ENCODE data around the gene AMBRA1. TPM values are rescaled to one million over a fixed set of nuclear protein-coding genes. Genes with fewer than 3 reads are reported as not detected.
"Not testable (repeated sequence)": the region's sequence is repeated elsewhere in the genome, so short reads cannot be mapped to it uniquely, and the experiment has no call there.

The AMBRA1 gene
- polyA plus RNA-seq, 2 of the 4 experiments (the other 2 are of a cell fraction), result 11.5 to 13.4 TPM

DNA sequence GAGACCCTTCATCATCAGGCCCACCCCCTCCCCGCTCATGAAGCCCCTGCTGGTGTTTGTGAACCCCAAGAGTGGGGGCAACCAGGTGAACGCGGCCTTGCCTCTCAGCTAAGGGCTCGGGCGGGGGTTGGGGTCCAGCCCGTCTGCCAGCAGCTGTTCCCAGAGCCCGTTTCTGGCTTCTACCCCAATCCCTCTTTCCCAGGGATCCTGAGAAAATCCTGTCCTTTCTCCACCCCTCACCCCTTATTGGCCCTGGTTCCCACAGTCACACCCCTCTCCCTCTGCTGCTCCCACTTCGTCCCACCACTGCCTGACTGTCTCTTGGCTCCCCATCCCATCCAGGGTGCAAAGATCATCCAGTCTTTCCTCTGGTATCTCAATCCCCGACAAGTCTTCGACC is 221.7 kb downstream of the AMBRA1 start:
- no peak overlapping the region for H3K4me3 ChIP-seq
- ATAC-seq, result no peak
- no peak overlapping the region for H3K4me2 ChIP-seq
- H3K9me3 ChIP-seq, result no peaks in the 10 kb centered on the region
- no peak for DNase-seq (ENCODE audit: low read depth in 1 of 2, low spot score in 1 of 2)
- 84% methylated on average over 10 of the region's 10 CpGs for WGBS (ENCODE audit: missing lambda C conversion rate)
- no peak for FAIRE-seq
- POLR2A ChIA-PET, result no interaction called here
- CTCF ChIA-PET, result interaction anchor here (1.0 to 19.6 kb wide), 4 partner anchors 18 to 150 kb away, joined by 3 to 325 read pairs (median 112); partner anchors contain the start of genes CHRM4 and DGKZ
- TF ChIP-seq, protein P1, sequence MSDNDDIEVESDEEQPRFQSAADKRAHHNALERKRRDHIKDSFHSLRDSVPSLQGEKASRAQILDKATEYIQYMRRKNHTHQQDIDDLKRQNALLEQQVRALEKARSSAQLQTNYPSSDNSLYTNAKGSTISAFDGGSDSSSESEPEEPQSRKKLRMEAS (IDR thresholded peaks at IDR 0.05), result no peak
- TF ChIP-seq, protein P2, sequence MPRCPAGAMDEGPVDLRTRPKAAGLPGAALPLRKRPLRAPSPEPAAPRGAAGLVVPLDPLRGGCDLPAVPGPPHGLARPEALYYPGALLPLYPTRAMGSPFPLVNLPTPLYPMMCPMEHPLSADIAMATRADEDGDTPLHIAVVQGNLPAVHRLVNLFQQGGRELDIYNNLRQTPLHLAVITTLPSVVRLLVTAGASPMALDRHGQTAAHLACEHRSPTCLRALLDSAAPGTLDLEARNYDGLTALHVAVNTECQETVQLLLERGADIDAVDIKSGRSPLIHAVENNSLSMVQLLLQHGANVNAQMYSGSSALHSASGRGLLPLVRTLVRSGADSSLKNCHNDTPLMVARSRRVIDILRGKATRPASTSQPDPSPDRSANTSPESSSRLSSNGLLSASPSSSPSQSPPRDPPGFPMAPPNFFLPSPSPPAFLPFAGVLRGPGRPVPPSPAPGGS (IDR thresholded peaks at IDR 0.05), result no peak
- TF ChIP-seq, protein P3, sequence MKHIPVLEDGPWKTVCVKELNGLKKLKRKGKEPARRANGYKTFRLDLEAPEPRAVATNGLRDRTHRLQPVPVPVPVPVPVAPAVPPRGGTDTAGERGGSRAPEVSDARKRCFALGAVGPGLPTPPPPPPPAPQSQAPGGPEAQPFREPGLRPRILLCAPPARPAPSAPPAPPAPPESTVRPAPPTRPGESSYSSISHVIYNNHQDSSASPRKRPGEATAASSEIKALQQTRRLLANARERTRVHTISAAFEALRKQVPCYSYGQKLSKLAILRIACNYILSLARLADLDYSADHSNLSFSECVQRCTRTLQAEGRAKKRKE (CRISPR knock-in tag; IDR thresholded peaks at IDR 0.05; ENCODE audit: low read depth), result no peak
- TF ChIP-seq FOSB (CRISPR knock-in tag; IDR thresholded peaks at IDR 0.05) (no peak), JUN (IDR thresholded peaks at IDR 0.05) (no peak), ZFP36 (IDR thresholded peaks at IDR 0.05; ENCODE audit: borderline replicate concordance, partially characterized antibody) (no peak), HOXB5 (CRISPR knock-in tag; IDR thresholded peaks at IDR 0.05) (no peak), MAFK (IDR thresholded peaks at IDR 0.05; ENCODE audit: partially characterized antibody) (no peak), MAZ (IDR thresholded peaks at IDR 0.05; ENCODE audit: borderline replicate concordance, low read depth, low read length) (no peak), EHF (CRISPR knock-in tag; IDR thresholded peaks at IDR 0.05) (no peak), FOSL2 (IDR thresholded peaks at IDR 0.05) (no peak), FOSL2 (CRISPR knock-in tag; IDR thresholded peaks at IDR 0.05) (no peak), NR3C1 (IDR thresholded peaks at IDR 0.05) (no peak), ZC3H11A (IDR thresholded peaks at IDR 0.05) (no peak), PHF8 (IDR thresholded peaks at IDR 0.05; ENCODE audit: borderline replicate concordance, low read depth) (no peak)
- TF ChIP-seq, protein P4, sequence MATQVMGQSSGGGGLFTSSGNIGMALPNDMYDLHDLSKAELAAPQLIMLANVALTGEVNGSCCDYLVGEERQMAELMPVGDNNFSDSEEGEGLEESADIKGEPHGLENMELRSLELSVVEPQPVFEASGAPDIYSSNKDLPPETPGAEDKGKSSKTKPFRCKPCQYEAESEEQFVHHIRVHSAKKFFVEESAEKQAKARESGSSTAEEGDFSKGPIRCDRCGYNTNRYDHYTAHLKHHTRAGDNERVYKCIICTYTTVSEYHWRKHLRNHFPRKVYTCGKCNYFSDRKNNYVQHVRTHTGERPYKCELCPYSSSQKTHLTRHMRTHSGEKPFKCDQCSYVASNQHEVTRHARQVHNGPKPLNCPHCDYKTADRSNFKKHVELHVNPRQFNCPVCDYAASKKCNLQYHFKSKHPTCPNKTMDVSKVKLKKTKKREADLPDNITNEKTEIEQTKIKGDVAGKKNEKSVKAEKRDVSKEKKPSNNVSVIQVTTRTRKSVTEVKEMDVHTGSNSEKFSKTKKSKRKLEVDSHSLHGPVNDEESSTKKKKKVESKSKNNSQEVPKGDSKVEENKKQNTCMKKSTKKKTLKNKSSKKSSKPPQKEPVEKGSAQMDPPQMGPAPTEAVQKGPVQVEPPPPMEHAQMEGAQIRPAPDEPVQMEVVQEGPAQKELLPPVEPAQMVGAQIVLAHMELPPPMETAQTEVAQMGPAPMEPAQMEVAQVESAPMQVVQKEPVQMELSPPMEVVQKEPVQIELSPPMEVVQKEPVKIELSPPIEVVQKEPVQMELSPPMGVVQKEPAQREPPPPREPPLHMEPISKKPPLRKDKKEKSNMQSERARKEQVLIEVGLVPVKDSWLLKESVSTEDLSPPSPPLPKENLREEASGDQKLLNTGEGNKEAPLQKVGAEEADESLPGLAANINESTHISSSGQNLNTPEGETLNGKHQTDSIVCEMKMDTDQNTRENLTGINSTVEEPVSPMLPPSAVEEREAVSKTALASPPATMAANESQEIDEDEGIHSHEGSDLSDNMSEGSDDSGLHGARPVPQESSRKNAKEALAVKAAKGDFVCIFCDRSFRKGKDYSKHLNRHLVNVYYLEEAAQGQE (IDR thresholded peaks at IDR 0.05), result no peak
- H3K4me1 ChIP-seq, result no peaks in the 10 kb centered on the region; the same call in 2 of the 3 replicates
- no peak overlapping the region for H3K27ac ChIP-seq

DNA sequence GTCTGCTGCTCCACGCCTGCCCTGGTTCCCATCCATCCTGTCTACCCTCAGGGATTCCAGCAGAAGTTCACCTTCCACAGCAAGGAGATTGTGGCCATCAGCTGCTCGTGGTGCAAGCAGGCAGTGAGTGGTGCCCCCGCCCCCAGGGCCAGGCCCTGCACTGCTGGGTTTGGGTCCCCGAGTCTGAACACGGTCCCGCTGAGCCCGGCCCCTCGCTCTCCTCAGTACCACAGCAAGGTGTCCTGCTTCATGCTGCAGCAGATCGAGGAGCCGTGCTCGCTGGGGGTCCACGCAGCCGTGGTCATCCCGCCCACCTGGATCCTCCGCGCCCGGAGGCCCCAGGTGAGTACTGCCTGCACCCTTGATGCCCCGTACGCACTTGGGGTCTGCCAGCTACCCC is 222.6 kb downstream of the AMBRA1 start:
- H3K4me1 ChIP-seq; ATAC-seq; POLR2A ChIA-PET; H3K4me2 ChIP-seq; FAIRE-seq; H3K4me3 ChIP-seq; DNase-seq (ENCODE audit: low read depth in 1 of 2, low spot score in 1 of 2); H3K9me3 ChIP-seq; H3K27ac ChIP-seq: not testable (repeated sequence)
- CTCF ChIA-PET, result interaction anchor here (0.6 to 19.6 kb wide), 4 partner anchors 12 to 58 kb away, joined by 3 to 325 read pairs (median 112); partner anchors contain the start of genes CHRM4 and DGKZ
- WGBS (ENCODE audit: missing lambda C conversion rate), result 97% methylated on average over 18 of the region's 19 CpGs

DNA sequence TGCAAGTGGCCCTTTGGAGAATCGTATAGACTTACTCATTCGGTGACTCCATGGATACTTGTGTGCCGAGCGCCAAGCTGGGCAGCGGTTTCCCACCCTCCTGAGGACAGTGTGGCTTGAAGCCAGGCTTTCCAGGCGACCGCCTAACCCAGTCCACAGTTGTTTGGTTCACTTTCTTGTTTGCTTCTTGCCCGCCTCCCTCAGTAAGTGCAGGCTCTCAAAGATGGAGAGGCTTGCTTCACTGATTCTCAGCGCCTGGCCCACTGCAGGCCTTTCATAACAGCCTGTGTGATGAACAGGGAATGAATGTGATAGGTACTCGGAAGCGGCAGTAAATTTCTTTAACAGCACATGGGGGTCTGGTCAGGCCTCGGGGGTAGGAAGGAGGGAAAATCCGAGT is 223.6 kb downstream of the AMBRA1 start:
- TF ChIP-seq FOXS1 (CRISPR knock-in tag; IDR thresholded peaks at IDR 0.05) (no peak), CBX8 (IDR thresholded peaks at IDR 0.05) (no peak), HOXA7 (CRISPR knock-in tag; IDR thresholded peaks at IDR 0.05) (no peak), PHF8 (IDR thresholded peaks at IDR 0.05; ENCODE audit: borderline replicate concordance, low read depth) (no peak), BHLHE40 (IDR thresholded peaks at IDR 0.05; ENCODE audit: low read depth, low read length) (no peak), ZC3H11A (IDR thresholded peaks at IDR 0.05) (no peak), MYC (IDR thresholded peaks at IDR 0.05; ENCODE audit: borderline replicate concordance, low read length) (no peak), MAZ (IDR thresholded peaks at IDR 0.05; ENCODE audit: borderline replicate concordance, low read depth, low read length) (no peak), HDAC2 (IDR thresholded peaks at IDR 0.05) (no peak), RARB (CRISPR knock-in tag; IDR thresholded peaks at IDR 0.05) (no peak), JUN (IDR thresholded peaks at IDR 0.05) (no peak), NR3C1 (IDR thresholded peaks at IDR 0.05) (no peak), SREBF2 (IDR thresholded peaks at IDR 0.05) (no peak), ZSCAN20 (CRISPR knock-in tag; IDR thresholded peaks at IDR 0.05) (no peak), POLR2A (IDR thresholded peaks at IDR 0.05; ENCODE audit: low read length) (no peak)
- CTCF ChIA-PET, result interaction anchor here (0.7 to 19.6 kb wide), 7 partner anchors 8 to 129 kb away, joined by 3 to 325 read pairs (median 17); partner anchors contain the start of genes CHRM4 and DGKZ
- Histone ChIP-seq H3K9me3 (no peaks in the 10 kb centered on the region), H3K4me2 (no peak overlapping the region), H3K27ac (no peak overlapping the region), H3K4me1 (no peaks in the 10 kb centered on the region; the same call in 2 of the 3 replicates), H3K4me3 (no peak overlapping the region)
- 90% methylated on average over 13 of the region's 13 CpGs for WGBS (ENCODE audit: missing lambda C conversion rate)
- POLR2A ChIA-PET, result no interaction called here
- DNase-seq (ENCODE audit: low read depth in 1 of 2, low spot score in 1 of 2) (no peak), FAIRE-seq (no peak), ATAC-seq (no peak)

Measured in A549 (cell line).